ENCODE data around the gene ZNF75A. TPM values are rescaled to one million over a fixed set of nuclear protein-coding genes. Genes with fewer than 3 reads are reported as not detected.

Gene ZNF75A
- total RNA-seq, 1 donor, result 26.1 TPM

DNA sequence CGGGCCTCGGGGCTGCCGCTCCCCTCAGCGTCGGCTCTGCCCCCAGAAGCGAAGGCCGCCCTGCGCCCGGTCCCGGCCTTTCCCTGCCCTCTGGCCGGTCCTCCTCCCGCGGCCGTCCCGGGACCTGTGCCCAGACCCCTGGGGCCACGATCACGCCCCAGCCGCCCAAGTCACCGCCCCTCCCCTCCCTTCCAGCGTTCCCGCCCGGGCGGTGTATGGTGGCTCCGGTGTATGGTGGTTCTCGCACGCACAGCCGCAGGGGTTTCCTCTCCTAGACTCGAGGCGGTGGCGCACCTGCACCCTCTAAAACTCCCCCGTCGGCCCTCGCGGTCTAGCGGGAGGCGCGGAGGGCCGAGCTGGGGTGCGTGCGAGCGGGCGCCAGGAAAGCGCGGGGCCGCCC is 10.1 kb upstream of the ZNF75A start:
- no peaks in the 10 kb centered on the region for H3K4me1 ChIP-seq (ENCODE audit: insufficient read depth, low read length)
- no peak overlapping the region for H2AFZ ChIP-seq (ENCODE audit: low read length)
- peaks cover 21% of the 10 kb centered on the region for H3K36me3 ChIP-seq (ENCODE audit: insufficient read depth, low read length)
- TF ChIP-seq, protein P1, sequence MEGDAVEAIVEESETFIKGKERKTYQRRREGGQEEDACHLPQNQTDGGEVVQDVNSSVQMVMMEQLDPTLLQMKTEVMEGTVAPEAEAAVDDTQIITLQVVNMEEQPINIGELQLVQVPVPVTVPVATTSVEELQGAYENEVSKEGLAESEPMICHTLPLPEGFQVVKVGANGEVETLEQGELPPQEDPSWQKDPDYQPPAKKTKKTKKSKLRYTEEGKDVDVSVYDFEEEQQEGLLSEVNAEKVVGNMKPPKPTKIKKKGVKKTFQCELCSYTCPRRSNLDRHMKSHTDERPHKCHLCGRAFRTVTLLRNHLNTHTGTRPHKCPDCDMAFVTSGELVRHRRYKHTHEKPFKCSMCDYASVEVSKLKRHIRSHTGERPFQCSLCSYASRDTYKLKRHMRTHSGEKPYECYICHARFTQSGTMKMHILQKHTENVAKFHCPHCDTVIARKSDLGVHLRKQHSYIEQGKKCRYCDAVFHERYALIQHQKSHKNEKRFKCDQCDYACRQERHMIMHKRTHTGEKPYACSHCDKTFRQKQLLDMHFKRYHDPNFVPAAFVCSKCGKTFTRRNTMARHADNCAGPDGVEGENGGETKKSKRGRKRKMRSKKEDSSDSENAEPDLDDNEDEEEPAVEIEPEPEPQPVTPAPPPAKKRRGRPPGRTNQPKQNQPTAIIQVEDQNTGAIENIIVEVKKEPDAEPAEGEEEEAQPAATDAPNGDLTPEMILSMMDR (IDR thresholded peaks at IDR 0.05; ENCODE audit: extremely low read depth, low read depth, low read length), result no peak
- H4K20me1 ChIP-seq (ENCODE audit: insufficient read depth, low read length), result peaks cover 6% of the 10 kb centered on the region
- H3K27me3 ChIP-seq (ENCODE audit: insufficient read depth, low read length), result no peaks in the 10 kb centered on the region
- peaks cover 27% of the 10 kb centered on the region for H3K9me3 ChIP-seq (ENCODE audit: low read depth, low read length)
- H3K79me2 ChIP-seq (ENCODE audit: insufficient read depth, low read length), result peaks cover 43% of the 10 kb centered on the region
- no peak overlapping the region for H3K27ac ChIP-seq (ENCODE audit: low read depth, low read length)
- no peak overlapping the region for H3K4me3 ChIP-seq (ENCODE audit: insufficient read depth, low read length)
- H3K4me2 ChIP-seq (ENCODE audit: insufficient read depth, low read length), result no peak overlapping the region
- DNase-seq (ENCODE audit: insufficient read length, low spot score, missing footprints), result no peak

DNA sequence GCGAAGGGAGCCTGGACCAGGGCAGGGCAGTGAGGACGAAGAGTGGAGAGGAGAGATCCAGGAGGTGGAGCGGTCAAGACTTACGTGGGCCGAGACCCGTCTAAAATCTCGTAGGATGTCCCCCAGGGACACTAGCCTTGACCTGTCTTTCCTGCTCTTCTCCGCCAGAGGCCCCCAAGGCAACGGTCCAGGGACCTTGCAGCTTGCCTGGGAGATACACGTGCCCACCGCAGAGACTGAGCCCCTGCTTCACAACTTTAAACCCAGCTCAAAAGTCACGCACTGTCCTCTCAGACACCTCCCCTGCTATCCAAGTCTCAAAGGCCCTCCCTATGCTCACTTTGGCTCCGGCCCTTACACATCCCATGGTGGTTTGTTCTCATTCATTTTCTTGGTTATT is 9.5 kb upstream of the ZNF75A start:
- peaks cover 19% of the 10 kb centered on the region for H3K36me3 ChIP-seq (ENCODE audit: insufficient read depth, low read length)
- peaks cover 38% of the 10 kb centered on the region for H3K79me2 ChIP-seq (ENCODE audit: insufficient read depth, low read length)
- no peak overlapping the region for H3K4me3 ChIP-seq (ENCODE audit: insufficient read depth, low read length)
- peaks cover under 1% of the 10 kb centered on the region for H4K20me1 ChIP-seq (ENCODE audit: insufficient read depth, low read length)
- peaks cover 21% of the 10 kb centered on the region for H3K9me3 ChIP-seq (ENCODE audit: low read depth, low read length)
- H3K4me2 ChIP-seq (ENCODE audit: insufficient read depth, low read length), result no peak overlapping the region
- no peak overlapping the region for H3K27ac ChIP-seq (ENCODE audit: low read depth, low read length)
- H3K27me3 ChIP-seq (ENCODE audit: insufficient read depth, low read length), result no peaks in the 10 kb centered on the region
- H2AFZ ChIP-seq (ENCODE audit: low read length), result no peak overlapping the region
- TF ChIP-seq, protein P1 (IDR thresholded peaks at IDR 0.05; ENCODE audit: extremely low read depth, low read depth, low read length), result no peak
- H3K4me1 ChIP-seq (ENCODE audit: insufficient read depth, low read length), result no peaks in the 10 kb centered on the region
- no peak for DNase-seq (ENCODE audit: insufficient read length, low spot score, missing footprints)

DNA sequence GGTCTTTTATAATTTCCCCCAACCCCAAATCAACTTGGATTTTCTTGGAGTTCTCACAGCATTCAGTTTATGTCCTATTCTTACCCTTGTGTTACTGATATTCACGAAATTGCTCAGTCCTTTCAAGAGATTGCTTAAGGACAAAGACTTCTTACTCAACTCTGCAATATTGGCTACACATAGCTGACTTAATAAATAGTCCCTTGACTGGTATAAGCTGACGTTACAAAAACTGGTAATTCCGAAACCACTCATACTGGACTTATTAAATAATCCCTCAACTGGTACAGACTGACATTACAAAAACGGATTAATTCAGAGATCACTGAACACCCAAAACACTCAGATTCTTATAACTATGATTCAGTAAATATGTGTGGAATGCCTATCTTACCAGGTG is 927 bp upstream of the ZNF75A start:
- Histone ChIP-seq H3K36me3 (ENCODE audit: insufficient read depth, low read length) (peaks cover 31% of the 10 kb centered on the region), H2AFZ (ENCODE audit: low read length) (peak overlapping the region; percentile 97), H3K4me1 (ENCODE audit: insufficient read depth, low read length) (peaks cover 7% of the 10 kb centered on the region), H3K79me2 (ENCODE audit: insufficient read depth, low read length) (peaks cover 45% of the 10 kb centered on the region), H3K4me2 (ENCODE audit: insufficient read depth, low read length) (peak overlapping the region; percentile 82), H3K27me3 (ENCODE audit: insufficient read depth, low read length) (no peaks in the 10 kb centered on the region), H3K27ac (ENCODE audit: low read depth, low read length) (no peak overlapping the region), H3K4me3 (ENCODE audit: insufficient read depth, low read length) (peak overlapping the region; percentile 91), H4K20me1 (ENCODE audit: insufficient read depth, low read length) (no peaks in the 10 kb centered on the region), H3K9me3 (ENCODE audit: low read depth, low read length) (peaks cover 4% of the 10 kb centered on the region)
- TF ChIP-seq, protein P1 (IDR thresholded peaks at IDR 0.05; ENCODE audit: extremely low read depth, low read depth, low read length), result no peak
- DNase-seq (ENCODE audit: insufficient read length, low spot score, missing footprints), result no peak

DNA sequence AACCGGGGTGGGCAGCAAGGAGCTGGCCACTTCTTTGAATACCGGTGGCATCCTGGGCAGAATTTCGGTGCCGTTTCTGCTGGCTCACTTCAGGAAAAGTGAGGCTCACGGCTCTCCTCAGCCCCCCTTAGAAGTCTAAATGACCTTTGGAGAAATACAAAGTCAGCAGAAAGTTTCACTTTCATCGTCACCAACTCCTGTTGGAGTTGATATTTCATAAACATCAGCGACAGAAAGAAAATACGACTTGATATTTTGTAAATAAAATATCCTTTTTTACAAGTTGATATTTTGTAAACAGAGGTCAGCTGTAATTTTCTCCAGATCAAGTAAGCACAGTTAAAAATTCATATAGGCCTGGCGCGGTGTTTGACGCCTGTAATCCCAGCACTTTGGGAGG is 781 bp downstream of the ZNF75A start:
- H3K4me3 ChIP-seq (ENCODE audit: insufficient read depth, low read length), result peak overlapping the region; percentile 91
- peak overlapping the region; percentile 97 for H2AFZ ChIP-seq (ENCODE audit: low read length)
- H4K20me1 ChIP-seq (ENCODE audit: insufficient read depth, low read length), result no peaks in the 10 kb centered on the region
- peak overlapping the region; percentile 82 for H3K4me2 ChIP-seq (ENCODE audit: insufficient read depth, low read length)
- peaks cover 4% of the 10 kb centered on the region for H3K9me3 ChIP-seq (ENCODE audit: low read depth, low read length)
- no peaks in the 10 kb centered on the region for H3K27me3 ChIP-seq (ENCODE audit: insufficient read depth, low read length)
- peaks cover 39% of the 10 kb centered on the region for H3K79me2 ChIP-seq (ENCODE audit: insufficient read depth, low read length)
- DNase-seq (ENCODE audit: insufficient read length, low spot score, missing footprints), result no peak
- peak overlapping the region; percentile 91 for H3K27ac ChIP-seq (ENCODE audit: low read depth, low read length)
- TF ChIP-seq, protein P1 (IDR thresholded peaks at IDR 0.05; ENCODE audit: extremely low read depth, low read depth, low read length), result no peak
- peaks cover 7% of the 10 kb centered on the region for H3K4me1 ChIP-seq (ENCODE audit: insufficient read depth, low read length)
- peaks cover 26% of the 10 kb centered on the region for H3K36me3 ChIP-seq (ENCODE audit: insufficient read depth, low read length)

Data from osteoblast (primary cell).